ENCODE results near the gene TSSC4.

DNA sequence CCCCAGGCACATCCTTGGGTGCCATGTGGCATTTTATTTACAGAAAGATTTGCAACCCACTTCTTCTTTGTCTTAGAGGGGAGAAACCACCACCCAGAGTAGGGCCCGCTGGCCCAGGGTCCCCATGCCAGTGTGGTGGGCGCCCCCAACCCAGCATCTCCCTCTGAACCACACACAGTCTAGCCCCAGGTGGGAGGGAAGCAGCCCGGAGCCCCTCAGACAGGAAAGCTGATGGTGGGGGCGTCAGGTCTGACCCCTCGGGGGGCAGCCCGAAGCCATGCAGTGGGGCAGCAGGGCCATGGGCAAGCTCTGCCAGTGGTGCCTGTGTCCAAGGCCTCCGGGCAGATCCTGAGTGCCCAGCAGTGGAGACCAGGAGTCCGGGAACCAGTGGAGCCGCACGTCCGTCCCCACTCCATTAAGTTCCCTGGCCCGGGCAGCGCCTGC is 32.1 kb downstream of the TSSC4 start:
- no peak for TF ChIP-seq SIN3A (IDR thresholded peaks at IDR 0.05; ENCODE audit: borderline replicate concordance, insufficient read depth, low read length)
- TF ChIP-seq TAF1 (IDR thresholded peaks at IDR 0.05; ENCODE audit: borderline replicate concordance, insufficient read depth, low read length): no peak
